ENCODE data around the gene ARL15. TPM values are rescaled to one million over a fixed set of nuclear protein-coding genes. Genes with fewer than 3 reads are reported as not detected.

The ARL15 gene
- total and polyA plus RNA-seq, 9 of the 15 experiments (the other 6 are each of a cell fraction or from before 2014, with no cell fraction given) = 18.5 to 80.4 (median 57.0) TPM

DNA sequence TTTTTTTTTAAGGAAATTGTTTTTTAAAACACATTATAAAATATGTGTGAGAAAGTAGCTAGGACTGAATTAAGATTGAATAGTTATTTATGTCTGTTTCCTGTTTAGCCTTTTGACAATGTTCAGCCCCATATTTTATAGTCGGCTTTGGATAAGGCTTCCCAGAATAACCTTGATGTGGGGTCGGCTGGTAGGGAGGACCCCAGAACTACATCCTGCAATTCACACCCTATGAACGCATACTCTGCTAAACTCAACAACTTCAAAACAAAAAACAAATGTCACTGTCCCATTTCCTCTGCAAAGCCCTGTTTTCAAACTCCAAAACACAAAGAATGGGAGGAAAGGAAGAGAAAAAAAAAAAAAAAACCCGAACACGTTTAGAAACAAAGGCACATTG lies 63.1 kb downstream of the ARL15 start:
- Histone ChIP-seq H3K4me1 (replicated peaks in 1 of 2; ENCODE audit: control insufficient read depth in 2 of 2, insufficient read depth in 2 of 2, low read length in 2 of 2) (peaks cover 8 to 25% of the 10 kb centered on the region in 2 experiments), H3K9me1 (ENCODE audit: control insufficient read depth, insufficient read depth, low read length) (no peaks in the 10 kb centered on the region), H3K27me3 (ENCODE audit: control insufficient read depth in 2 of 2, insufficient read depth in 2 of 2, low read length in 2 of 2) (no peaks in the 10 kb centered on the region), H3K27ac (ENCODE audit: extremely low read depth, low read depth, low read length) (no peak overlapping the region), H3K79me2 (ENCODE audit: control insufficient read depth, insufficient read depth, low read length) (peaks cover 99% of the 10 kb centered on the region), H3K4me3 (no peak overlapping the region), H2AFZ (ENCODE audit: low read depth, low read length) (no peak overlapping the region), H3K9ac (ENCODE audit: insufficient read depth in 1 of 2, low read depth in 2 of 2, low read length in 2 of 2) (no peak overlapping the region), H4K20me1 (replicated peaks; ENCODE audit: control insufficient read depth, insufficient read depth, low read length) (no peaks in the 10 kb centered on the region), H3K4me2 (ENCODE audit: insufficient read depth, low read length) (no peak overlapping the region), H3K9me3 (replicated peaks; ENCODE audit: control insufficient read depth, insufficient read depth, low read depth, low read length) (no peaks in the 10 kb centered on the region), H3K36me3 (ENCODE audit: control insufficient read depth, insufficient read depth, low read length) (peaks cover 6% of the 10 kb centered on the region; the same call in 2 of the 3 replicates)
- FAIRE-seq (no peak), ATAC-seq (no peak), DNase-seq (ENCODE audit: extremely low read depth in 1 of 4, low spot score in 3 of 4) (no peak)
- CTCF ChIA-PET (ENCODE audit: low intra/inter-chr PET ratio) = no interaction called here
- in situ Hi-C loops (cut with MboI) = loop anchor here (25.0 kb wide), 1 partner anchor 615 kb away; no protein-coding TSS in a partner anchor
- WGBS (ENCODE audit: insufficient coverage, low coverage, missing lambda C conversion rate) = 58% methylated on average over 3 of the region's 5 CpGs
- intact Hi-C loops (cut with micrococcal nuclease) = loop anchor here (10.0 kb wide), 1 partner anchor 598 kb away; no protein-coding TSS in a partner anchor
- TF ChIP-seq JUND (IDR thresholded peaks at IDR 0.05; ENCODE audit: borderline replicate concordance, low read depth, low read length) = no peak
- TF ChIP-seq JUND (tag; IDR thresholded peaks at IDR 0.05; ENCODE audit: borderline replicate concordance, low read depth, low read length) = no peak
- TF ChIP-seq CTBP1 (IDR thresholded peaks at IDR 0.05; ENCODE audit: borderline replicate concordance) = no peak
- no peak for TF ChIP-seq ZFPM2 (CRISPR knock-in tag; IDR thresholded peaks at IDR 0.05)
- no peak for TF ChIP-seq JUNB (CRISPR knock-in tag; conservative IDR thresholded peaks at IDR 0.05)
- no peak for TF ChIP-seq RBBP5 (IDR thresholded peaks at IDR 0.05; ENCODE audit: borderline replicate concordance, insufficient read depth, low read length, poor library complexity, severe bottlenecking)
- no peak for TF ChIP-seq ERF (CRISPR knock-in tag; IDR thresholded peaks at IDR 0.05)
- no peak for TF ChIP-seq ZNF224 (CRISPR knock-in tag; IDR thresholded peaks at IDR 0.05)
- no peak for TF ChIP-seq ZNF830 (CRISPR knock-in tag; IDR thresholded peaks at IDR 0.05)
- no peak for TF ChIP-seq ZNF583 (CRISPR knock-in tag; IDR thresholded peaks at IDR 0.05)
- TF ChIP-seq TCF15 (CRISPR knock-in tag; IDR thresholded peaks at IDR 0.05) = no peak
- POLR2A ChIA-PET = interaction anchor here (0.9 kb wide), 1 partner anchor 63 kb away, joined by 7 read pairs; the partner anchor contains the start of gene ARL15
- no TSS peak for BruUV-seq (replicated peaks)

All from K562 (cell line).